ENCODE measurements around the gene SYNDIG1. TPM values are rescaled to one million over a fixed set of nuclear protein-coding genes. Genes with fewer than 3 reads are reported as not detected.

Gene SYNDIG1
- total RNA-seq, 4 donors from 2014 or later = 0.20 to 1.3 (median 0.66) TPM; not detected in 1

GRCh38 chr20:24588047-24588635 is 118.7 kb downstream of the SYNDIG1 start:
- no peaks in the 10 kb centered on the region for H3K36me3 ChIP-seq
- no peaks in the 10 kb centered on the region for H3K4me1 ChIP-seq
- H3K27ac ChIP-seq = no peak overlapping the region
- TF ChIP-seq POLR2A (IDR thresholded peaks at IDR 0.05) (no peak), CTCF (IDR thresholded peaks at IDR 0.05 in 4 of 5, conservative IDR thresholded peaks at IDR 0.05 in 1 of 5) (no peak)
- ATAC-seq = no peak
- H3K27me3 ChIP-seq = no peaks in the 10 kb centered on the region
- no peaks in the 10 kb centered on the region for H3K9me3 ChIP-seq
- intact Hi-C loops (cut with DNase I; ENCODE audit: low total_unique reads) = no loop called here
- no peak for DNase-seq
- no peak overlapping the region for H3K4me3 ChIP-seq
- in situ Hi-C loops (cut with MboI; ENCODE audit: low sequenced_read_pairs in 4 of 4) = no loop called here

GRCh38 chr20:24588725-24589340 is 119.4 kb downstream of the SYNDIG1 start:
- H3K9me3 ChIP-seq = no peaks in the 10 kb centered on the region
- ATAC-seq (no peak), DNase-seq (no peak)
- H3K27ac ChIP-seq = no peak overlapping the region
- H3K36me3 ChIP-seq = no peaks in the 10 kb centered on the region
- H3K27me3 ChIP-seq = no peaks in the 10 kb centered on the region
- H3K4me3 ChIP-seq = no peak overlapping the region
- TF ChIP-seq CTCF (IDR thresholded peaks at IDR 0.05 in 4 of 5, conservative IDR thresholded peaks at IDR 0.05 in 1 of 5) (no peak), POLR2A (IDR thresholded peaks at IDR 0.05) (no peak)
- H3K4me1 ChIP-seq = no peaks in the 10 kb centered on the region
- intact Hi-C loops (cut with DNase I; ENCODE audit: low total_unique reads) (no loop called here), in situ Hi-C loops (cut with MboI; ENCODE audit: low sequenced_read_pairs in 4 of 4) (no loop called here)

- Histone ChIP-seq H3K36me3 (no peaks in the 10 kb centered on the region), H3K27ac (no peak overlapping the region), H3K4me1 (no peaks in the 10 kb centered on the region), H3K4me3 (no peak overlapping the region), H3K9me3 (no peaks in the 10 kb centered on the region), H3K27me3 (no peaks in the 10 kb centered on the region)
- no peak for DNase-seq
- no peak for TF ChIP-seq POLR2A (IDR thresholded peaks at IDR 0.05)
- no peak for TF ChIP-seq CTCF (IDR thresholded peaks at IDR 0.05 in 4 of 5, conservative IDR thresholded peaks at IDR 0.05 in 1 of 5)
- in situ Hi-C loops (cut with MboI; ENCODE audit: low sequenced_read_pairs in 4 of 4) (no loop called here), intact Hi-C loops (cut with DNase I; ENCODE audit: low total_unique reads) (no loop called here)
- no peak for ATAC-seq
Measured at GRCh38 chr20:24589381-24589780, 120.0 kb downstream of the SYNDIG1 start.

- ATAC-seq (no peak), DNase-seq (no peak)
- H3K36me3 ChIP-seq = no peaks in the 10 kb centered on the region
- no peak for TF ChIP-seq POLR2A (IDR thresholded peaks at IDR 0.05)
- no peak for TF ChIP-seq CTCF (IDR thresholded peaks at IDR 0.05 in 4 of 5, conservative IDR thresholded peaks at IDR 0.05 in 1 of 5)
- H3K27ac ChIP-seq = no peak overlapping the region
- in situ Hi-C loops (cut with MboI; ENCODE audit: low sequenced_read_pairs in 4 of 4) = no loop called here
- no peaks in the 10 kb centered on the region for H3K27me3 ChIP-seq
- intact Hi-C loops (cut with DNase I; ENCODE audit: low total_unique reads) = no loop called here
- H3K4me3 ChIP-seq = no peak overlapping the region
- H3K9me3 ChIP-seq = no peaks in the 10 kb centered on the region
- H3K4me1 ChIP-seq = no peaks in the 10 kb centered on the region
Measured at GRCh38 chr20:24589815-24590177, 120.4 kb downstream of the SYNDIG1 start.

Data from gastrocnemius medialis (tissue), 4 donors.